Mucosa of descending colon (tissue), 3 donors: ENCODE measurements around the gene LYST. TPM values are rescaled to one million over a fixed set of nuclear protein-coding genes. Genes with fewer than 3 reads are reported as not detected.

ENCODE experiments used
- ATAC-seq: fragments of 200-7000 bp; cut with Tn5 transposase; one replicate; pipeline ENCODE4 v1.9.1; 2020; ENCODE audit warnings: mild to moderate bottlenecking, moderate library complexity
- DNase-seq, 3 donors: peaks; one replicate each; pipeline ENCODE4 v3.0.0-alpha.2; 2020
- H3K36me3 ChIP-seq: fragments of 200-600 bp; one replicate; pipeline ENCODE4 v1.8.0; 2021; ENCODE audit warnings: low read depth, mild to moderate bottlenecking
- H3K4me1 ChIP-seq: fragments of 200-600 bp; one replicate; pipeline ENCODE4 v1.8.0; 2021; ENCODE audit warnings: low read depth, mild to moderate bottlenecking
- H3K4me3 ChIP-seq: fragments of 200-600 bp; one replicate; pipeline ENCODE4 v1.8.0; 2021; ENCODE audit warnings: mild to moderate bottlenecking
- H3K9me3 ChIP-seq: fragments of 200-600 bp; one replicate; pipeline ENCODE4 v1.8.0; 2021; ENCODE audit warnings: mild to moderate bottlenecking
- CTCF ChIP-seq: fragments of 200-600 bp; IDR thresholded peaks from one replicate; pipeline ENCODE4 v1.8.0; 2022; ENCODE audit warnings: antibody characterized with exemption, mild to moderate bottlenecking
- intact Hi-C, 2 donors: fragments of 100-400 bp; cut with DNase I in 1 of 2; cut with micrococcal nuclease in 1 of 2; formaldehyde crosslinking; loops; one replicate each; pipeline versions ENCODE4 v1.11.0 to v1.11.1; 2022; cut with DNase I, micrococcal nuclease
- total RNA-seq, 3 donors: library from RNA; stranded (reverse); fragmentation: NEBNext Ultra II Directional in 2 of 3; extraction: Animal tissue kit (Norgen Biotek cat#: 25700) in 2 of 3; gene quantifications; one replicate each; pipeline versions ENCODE4 v1.2.1 to v1.2.4, GENCODE V29; 2021 to 2023
- donor health status: DM: no; HTN: no; CAD: no; lungs with moderate emphysema.
- donor health status: DM: no; HTN: no; CAD: no.
- donor health status: DM: no; HTN: yes; CAD: no.

The LYST gene
- total RNA-seq, 3 donors from 2014 or later: 24.0 to 32.3 (median 26.7) TPM

GRCh38 chr1:235708390-235708962 is 158.2 kb downstream of the LYST start:
- Histone ChIP-seq H3K36me3 (no peaks in the 10 kb centered on the region), H3K9me3 (no peaks in the 10 kb centered on the region), H3K4me1 (no peaks in the 10 kb centered on the region), H3K4me3 (no peak overlapping the region)
- intact Hi-C loops: no loop called here
- ATAC-seq (peak; percentile 88), DNase-seq (peak in 1 of 3 donors; percentile 10)
- TF ChIP-seq CTCF: no peak

- intact Hi-C loops: no loop called here
- H3K9me3 ChIP-seq: no peaks in the 10 kb centered on the region
- DNase-seq (no peak), ATAC-seq (no peak)
- H3K4me1 ChIP-seq: no peaks in the 10 kb centered on the region
- H3K36me3 ChIP-seq: no peaks in the 10 kb centered on the region
- no peak overlapping the region for H3K4me3 ChIP-seq
- TF ChIP-seq CTCF: no peak
These were observed 163.2 kb downstream of the LYST start for GRCh38 chr1:235703506-235703905.

- TF ChIP-seq CTCF: no peak
- ATAC-seq: no peak
- no peak for DNase-seq
- H3K4me1 ChIP-seq: no peaks in the 10 kb centered on the region
- no peaks in the 10 kb centered on the region for H3K9me3 ChIP-seq
- intact Hi-C loops: no loop called here
- no peak overlapping the region for H3K4me3 ChIP-seq
- H3K36me3 ChIP-seq: no peaks in the 10 kb centered on the region
These were observed 164.3 kb downstream of the LYST start for GRCh38 chr1:235702412-235702811.

- no peaks in the 10 kb centered on the region for H3K4me1 ChIP-seq
- no peak for TF ChIP-seq CTCF
- DNase-seq: no peak
- H3K9me3 ChIP-seq: no peaks in the 10 kb centered on the region
- H3K4me3 ChIP-seq: no peak overlapping the region
- intact Hi-C loops: no loop called here
- ATAC-seq: no peak
- no peaks in the 10 kb centered on the region for H3K36me3 ChIP-seq
These were observed 169.2 kb downstream of the LYST start for GRCh38 chr1:235697508-235697907.

GRCh38 chr1:235689356-235689755 is 177.3 kb downstream of the LYST start:
- no peaks in the 10 kb centered on the region for H3K36me3 ChIP-seq
- ATAC-seq: no peak
- intact Hi-C loops: no loop called here
- no peak overlapping the region for H3K4me3 ChIP-seq
- TF ChIP-seq CTCF: no peak
- DNase-seq: no peak
- no peaks in the 10 kb centered on the region for H3K9me3 ChIP-seq
- no peaks in the 10 kb centered on the region for H3K4me1 ChIP-seq

- no peak overlapping the region for H3K4me3 ChIP-seq
- H3K4me1 ChIP-seq: no peaks in the 10 kb centered on the region
- DNase-seq: no peak
- intact Hi-C loops: no loop called here
- TF ChIP-seq CTCF: no peak
- no peak for ATAC-seq
- no peaks in the 10 kb centered on the region for H3K36me3 ChIP-seq
- no peaks in the 10 kb centered on the region for H3K9me3 ChIP-seq
These were observed 178.6 kb downstream of the LYST start for GRCh38 chr1:235688096-235688495.
